BE2C (cell line): ENCODE results near the gene MIAT.
"Not testable (repeated sequence)": the region's sequence is repeated elsewhere in the genome, so short reads cannot be mapped to it uniquely, and the experiment has no call there.

Source experiments
- DNase-seq: peaks from one replicate; pipeline ENCODE4 v3.0.0-alpha.2; 2020
- H3K27me3 ChIP-seq: fragments of 250-450 bp; sonication (Bioruptor Pico); 2 replicates; pipeline ENCODE4 v1.5.1; 2020; ENCODE audit warnings: mild to moderate bottlenecking
- H3K36me3 ChIP-seq: fragments of 250-450 bp; sonication (Bioruptor Pico); 2 replicates; pipeline ENCODE4 v1.5.1; 2020; ENCODE audit warnings: mild to moderate bottlenecking
- H3K4me1 ChIP-seq: fragments of 250-450 bp; sonication (Bioruptor Pico); 2 replicates; pipeline ENCODE4 v1.5.1; 2020
- H3K4me3 ChIP-seq: 2 replicates; pipeline ENCODE4 v1.5.1; 2011; ENCODE audit warnings: low read depth, low read length
- H3K9me3 ChIP-seq: fragments of 250-450 bp; sonication (Bioruptor Pico); 2 replicates; pipeline ENCODE4 v1.5.1; 2020
- CTCF ChIP-seq: IDR thresholded peaks from 2 replicates; pipeline ENCODE4 v1.5.1; 2012; ENCODE audit warnings: mild to moderate bottlenecking, low read depth, low read length

MIAT gene

GRCh38 chr22:26612652-26613051, 44.7 kb upstream of the MIAT start:
- DNase-seq = no peak
- TF ChIP-seq CTCF = no peak
- no peaks in the 10 kb centered on the region for H3K36me3 ChIP-seq
- H3K27me3 ChIP-seq = no peaks in the 10 kb centered on the region
- H3K9me3 ChIP-seq = no peaks in the 10 kb centered on the region
- H3K4me1 ChIP-seq = peaks cover 15% of the 10 kb centered on the region
- no peak overlapping the region for H3K4me3 ChIP-seq

GRCh38 chr22:26613753-26614152, 43.6 kb upstream of the MIAT start:
- H3K4me1 ChIP-seq = peaks cover 19% of the 10 kb centered on the region
- not testable (repeated sequence) for H3K36me3 ChIP-seq, H3K4me3 ChIP-seq, DNase-seq, H3K9me3 ChIP-seq, H3K27me3 ChIP-seq

- H3K27me3 ChIP-seq = no peaks in the 10 kb centered on the region
- H3K4me1 ChIP-seq = peaks cover 19% of the 10 kb centered on the region
- H3K4me3 ChIP-seq = no peak overlapping the region
- no peak for TF ChIP-seq CTCF
- no peaks in the 10 kb centered on the region for H3K9me3 ChIP-seq
- H3K36me3 ChIP-seq = no peaks in the 10 kb centered on the region
- DNase-seq = no peak
These were observed 43.1 kb upstream of the MIAT start for GRCh38 chr22:26614322-26614721.

- TF ChIP-seq CTCF = no peak
- Histone ChIP-seq H3K9me3 (no peaks in the 10 kb centered on the region), H3K4me1 (peaks cover 19% of the 10 kb centered on the region), H3K36me3 (no peaks in the 10 kb centered on the region), H3K27me3 (no peaks in the 10 kb centered on the region), H3K4me3 (no peak overlapping the region)
- no peak for DNase-seq
These were observed 42.2 kb upstream of the MIAT start for GRCh38 chr22:26615149-26615548.

- TF ChIP-seq CTCF = no peak
- Histone ChIP-seq H3K36me3 (no peaks in the 10 kb centered on the region), H3K27me3 (no peaks in the 10 kb centered on the region), H3K4me1 (peaks cover 19% of the 10 kb centered on the region), H3K4me3 (no peak overlapping the region), H3K9me3 (no peaks in the 10 kb centered on the region)
- no peak for DNase-seq
These were observed 41.5 kb upstream of the MIAT start for GRCh38 chr22:26615830-26616435.

GRCh38 chr22:26616650-26617049, 40.7 kb upstream of the MIAT start:
- peaks cover 19% of the 10 kb centered on the region for H3K4me1 ChIP-seq
- H3K27me3 ChIP-seq = no peaks in the 10 kb centered on the region
- DNase-seq = no peak
- H3K36me3 ChIP-seq = no peaks in the 10 kb centered on the region
- no peaks in the 10 kb centered on the region for H3K9me3 ChIP-seq
- H3K4me3 ChIP-seq = no peak overlapping the region
- no peak for TF ChIP-seq CTCF
